Fibroblast of lung (primary cell): ENCODE measurements around the gene ZNF586.

ENCODE experiments used
- CTCF ChIP-seq, 2 donors: IDR thresholded peaks in 1 of 2; conservative IDR thresholded peaks in 1 of 2; 1 replicate in 1 of 2; 2 replicates in 1 of 2; pipeline ENCODE4 v1.5.1; 2011 to 2012; ENCODE audit warnings: low read length in 2 of 2, control low read depth in 1 of 2, inconsistent platforms in 1 of 2, low read depth in 1 of 2, mild to moderate bottlenecking in 1 of 2
- EZH2 ChIP-seq: IDR thresholded peaks from 2 replicates; pipeline ENCODE4 v1.5.1; 2012; ENCODE audit warnings: low read length, control low read depth, mild to moderate bottlenecking; ENCODE audit errors: missing control alignments

- no peak for TF ChIP-seq CTCF (conservative IDR thresholded peaks at IDR 0.05 in 1 of 2, IDR thresholded peaks at IDR 0.05 in 1 of 2; ENCODE audit: low read depth in 1 of 2, low read length in 2 of 2)
- TF ChIP-seq EZH2 = no peak
These were observed 31.2 kb downstream of the ZNF586 start for GRCh38 chr19:57800696-57801095.
